DOHH2 (cell line): ENCODE measurements around the gene PEX26.

ENCODE experiments used
- H3F3A ChIP-seq: fragments of 200-600 bp; sonication (generic), shearing (Covaris generic); 2 replicates; pipeline ENCODE4 v1.6.0; 2016; ENCODE audit warnings: antibody characterized with exemption, mild to moderate bottlenecking; ENCODE audit not compliant: control insufficient read depth, insufficient read depth
- H3K27ac ChIP-seq: fragments of 200-600 bp; sonication (generic); 2 replicates; pipeline ENCODE4 v1.5.1; 2014; ENCODE audit warnings: low read depth, mild to moderate bottlenecking, low read length, moderate library complexity
- H3K27me3 ChIP-seq: fragments of 200-600 bp; sonication (generic); 2 replicates; pipeline ENCODE4 v1.6.1; 2014; ENCODE audit warnings: mild to moderate bottlenecking, low read length, mixed read lengths; ENCODE audit not compliant: control insufficient read depth
- H3K36me3 ChIP-seq: fragments of 200-600 bp; sonication (generic); 2 replicates; pipeline ENCODE4 v1.6.1; 2014; ENCODE audit warnings: mild to moderate bottlenecking, low read length, moderate library complexity, mixed read lengths; ENCODE audit not compliant: control insufficient read depth
- H3K4me1 ChIP-seq: fragments of 200-600 bp; sonication (generic); 2 replicates; pipeline ENCODE4 v1.6.1; 2014; ENCODE audit warnings: mild to moderate bottlenecking, low read length, mixed read lengths; ENCODE audit not compliant: control insufficient read depth
- H3K4me2 ChIP-seq: fragments of 200-600 bp; sonication (generic); 2 replicates; pipeline ENCODE4 v1.6.0; 2014; ENCODE audit warnings: mild to moderate bottlenecking, low read length, moderate library complexity
- H3K4me3 ChIP-seq: fragments of 200-600 bp; sonication (generic); 2 replicates; pipeline ENCODE4 v1.5.1; 2014; ENCODE audit warnings: mild to moderate bottlenecking, low read length, mixed read lengths
- H3K79me2 ChIP-seq: fragments of 200-600 bp; sonication (generic); 2 replicates; pipeline ENCODE4 v1.6.1; 2014; ENCODE audit warnings: mild to moderate bottlenecking, low read length, mixed read lengths; ENCODE audit not compliant: control insufficient read depth
- H3K9me2 ChIP-seq: fragments of 200-600 bp; sonication (generic); replicated peaks from 2 replicates; pipeline ENCODE4 v1.6.1; 2014; ENCODE audit warnings: mild to moderate bottlenecking, low read length, mixed read lengths; ENCODE audit not compliant: control insufficient read depth
- H3K9me3 ChIP-seq: fragments of 200-600 bp; sonication (generic); 2 replicates; pipeline ENCODE4 v1.6.1; 2014; ENCODE audit warnings: antibody characterized with exemption, low read length, mixed read lengths; ENCODE audit not compliant: control insufficient read depth, insufficient read depth
- H4K20me1 ChIP-seq: fragments of 200-600 bp; sonication (generic); 2 replicates; pipeline ENCODE4 v1.6.0; 2014; ENCODE audit warnings: low read depth, mild to moderate bottlenecking, antibody characterized with exemption, low read length, moderate library complexity; ENCODE audit not compliant: control insufficient read depth, insufficient read depth
- EZH2phosphoT487 ChIP-seq: fragments of 200-600 bp; sonication (generic); IDR thresholded peaks from 2 replicates; pipeline ENCODE4 v1.6.1; 2017; ENCODE audit warnings: borderline replicate concordance, mild to moderate bottlenecking, antibody characterized with exemption, low read length, moderate library complexity, mixed read lengths
- TF ChIP-seq, protein P1 (sequence below): fragments of 200-600 bp; sonication (generic); IDR thresholded peaks from one replicate; pipeline ENCODE4 v1.5.1; 2014; ENCODE audit warnings: antibody characterized with exemption, mild to moderate bottlenecking, low read depth, low read length; ENCODE audit not compliant: poor library complexity, severe bottlenecking

The PEX26 gene

DNA sequence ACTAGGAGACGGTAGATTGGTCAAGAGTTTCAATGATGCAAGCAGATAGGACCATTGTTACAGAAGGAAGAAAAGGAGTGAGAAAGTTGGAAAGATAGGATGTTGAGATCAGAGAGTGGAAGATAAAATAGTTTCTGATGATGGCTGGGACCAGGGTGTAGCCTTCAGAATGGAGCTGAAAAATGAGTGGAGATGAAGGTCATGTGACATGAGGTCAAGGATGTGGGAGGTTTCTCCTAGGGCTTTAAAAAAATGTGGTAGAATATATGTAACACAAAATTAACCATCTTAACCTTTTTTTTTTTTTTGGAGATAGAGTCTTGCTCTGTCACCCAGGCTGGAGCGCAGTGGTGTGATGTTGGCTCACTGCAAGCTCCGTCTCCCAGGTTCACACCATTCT, 18.3 kb upstream of the PEX26 start:
- no peaks in the 10 kb centered on the region for H3K79me2 ChIP-seq
- no peak overlapping the region for H3K4me2 ChIP-seq
- TF ChIP-seq EZH2phosphoT487 = no peak
- TF ChIP-seq, protein P1, sequence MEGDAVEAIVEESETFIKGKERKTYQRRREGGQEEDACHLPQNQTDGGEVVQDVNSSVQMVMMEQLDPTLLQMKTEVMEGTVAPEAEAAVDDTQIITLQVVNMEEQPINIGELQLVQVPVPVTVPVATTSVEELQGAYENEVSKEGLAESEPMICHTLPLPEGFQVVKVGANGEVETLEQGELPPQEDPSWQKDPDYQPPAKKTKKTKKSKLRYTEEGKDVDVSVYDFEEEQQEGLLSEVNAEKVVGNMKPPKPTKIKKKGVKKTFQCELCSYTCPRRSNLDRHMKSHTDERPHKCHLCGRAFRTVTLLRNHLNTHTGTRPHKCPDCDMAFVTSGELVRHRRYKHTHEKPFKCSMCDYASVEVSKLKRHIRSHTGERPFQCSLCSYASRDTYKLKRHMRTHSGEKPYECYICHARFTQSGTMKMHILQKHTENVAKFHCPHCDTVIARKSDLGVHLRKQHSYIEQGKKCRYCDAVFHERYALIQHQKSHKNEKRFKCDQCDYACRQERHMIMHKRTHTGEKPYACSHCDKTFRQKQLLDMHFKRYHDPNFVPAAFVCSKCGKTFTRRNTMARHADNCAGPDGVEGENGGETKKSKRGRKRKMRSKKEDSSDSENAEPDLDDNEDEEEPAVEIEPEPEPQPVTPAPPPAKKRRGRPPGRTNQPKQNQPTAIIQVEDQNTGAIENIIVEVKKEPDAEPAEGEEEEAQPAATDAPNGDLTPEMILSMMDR = no peak
- no peak overlapping the region for H3K27ac ChIP-seq
- H4K20me1 ChIP-seq = no peaks in the 10 kb centered on the region
- peaks cover 25% of the 10 kb centered on the region for H3K4me1 ChIP-seq
- H3K9me2 ChIP-seq = no peaks in the 10 kb centered on the region
- H3K9me3 ChIP-seq = no peaks in the 10 kb centered on the region
- H3F3A ChIP-seq = no peaks in the 10 kb centered on the region
- no peaks in the 10 kb centered on the region for H3K27me3 ChIP-seq
- no peaks in the 10 kb centered on the region for H3K36me3 ChIP-seq
- H3K4me3 ChIP-seq = no peak overlapping the region

DNA sequence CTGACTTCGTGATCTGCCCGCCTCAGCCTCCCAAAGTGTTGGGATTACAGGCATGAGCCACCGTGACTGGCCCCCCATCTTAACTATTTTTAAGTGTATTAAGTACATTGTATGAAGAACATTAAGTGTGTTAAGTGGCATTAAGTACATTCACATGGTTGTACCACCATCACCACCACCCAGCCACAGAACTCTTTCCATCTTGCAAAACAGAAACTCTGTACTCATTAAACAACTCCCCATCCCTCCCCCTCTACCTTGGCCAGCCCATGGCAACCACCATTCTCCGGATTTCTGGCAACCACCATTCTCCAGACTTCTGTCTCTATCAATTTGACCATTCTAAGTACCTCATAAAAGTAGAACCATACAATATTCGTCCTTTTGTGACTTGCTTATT, 17.8 kb upstream of the PEX26 start:
- H3K27me3 ChIP-seq = no peaks in the 10 kb centered on the region
- H3K9me2 ChIP-seq = no peaks in the 10 kb centered on the region
- no peak overlapping the region for H3K4me3 ChIP-seq
- no peaks in the 10 kb centered on the region for H3K36me3 ChIP-seq
- no peak overlapping the region for H3K4me2 ChIP-seq
- TF ChIP-seq, protein P1 = no peak
- TF ChIP-seq EZH2phosphoT487 = no peak
- no peaks in the 10 kb centered on the region for H4K20me1 ChIP-seq
- H3F3A ChIP-seq = no peaks in the 10 kb centered on the region
- H3K9me3 ChIP-seq = no peaks in the 10 kb centered on the region
- H3K27ac ChIP-seq = no peak overlapping the region
- H3K79me2 ChIP-seq = no peaks in the 10 kb centered on the region
- H3K4me1 ChIP-seq = peaks cover 29% of the 10 kb centered on the region

DNA sequence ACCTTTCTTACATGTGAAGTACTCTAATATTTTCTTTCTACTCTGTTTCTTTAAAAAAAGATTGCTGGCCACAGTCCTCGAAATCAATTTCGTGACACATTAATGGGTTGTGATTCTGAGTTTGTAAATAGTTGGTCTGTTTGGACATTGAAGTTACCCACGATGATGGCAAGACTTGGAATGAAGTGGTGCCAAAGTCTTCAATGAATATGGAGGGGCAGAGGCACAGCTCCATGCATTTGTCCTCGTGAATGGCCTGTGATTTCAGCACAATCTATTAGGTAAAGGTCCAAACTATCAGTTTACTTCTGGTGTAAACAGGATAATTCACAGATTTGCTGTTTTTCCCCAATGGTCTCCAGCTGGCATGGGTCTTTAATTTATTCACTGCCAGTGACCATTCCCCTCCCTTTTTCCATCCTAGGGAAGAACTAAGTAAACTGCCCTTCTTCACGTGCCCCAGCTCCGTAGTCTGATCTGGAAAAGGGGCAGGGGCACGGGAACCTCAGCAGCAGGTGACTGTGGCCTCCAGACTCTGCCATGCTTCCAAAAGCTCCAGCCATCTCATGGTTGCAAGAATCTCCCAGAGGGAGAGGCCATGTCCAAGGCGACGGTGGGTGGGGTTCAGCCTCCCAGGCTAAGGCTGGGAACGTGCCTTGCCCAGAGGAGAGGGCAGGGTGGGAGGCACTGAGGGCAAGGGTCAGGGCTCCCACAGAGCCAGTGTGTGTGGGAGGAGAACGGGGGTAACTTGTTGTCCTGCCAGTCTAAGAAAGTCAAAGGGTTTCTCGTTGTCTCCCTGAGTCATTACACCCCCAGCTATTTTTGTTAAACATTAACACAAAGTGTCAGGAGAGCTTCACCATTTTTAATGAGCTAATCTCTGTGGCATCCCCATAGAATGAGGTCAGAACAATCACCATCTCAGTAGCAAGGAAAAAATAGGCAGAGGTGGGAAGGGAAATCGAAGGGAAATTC, 16.9 kb upstream of the PEX26 start:
- Histone ChIP-seq H3K27ac (no peak overlapping the region), H3K9me3 (no peaks in the 10 kb centered on the region), H3F3A (peaks cover 2% of the 10 kb centered on the region; the same call in 1 of the 2 replicates), H3K36me3 (peaks cover 5% of the 10 kb centered on the region; the same call in 1 of the 2 replicates), H3K4me2 (no peak overlapping the region), H3K79me2 (no peaks in the 10 kb centered on the region), H3K4me1 (peaks cover 36% of the 10 kb centered on the region), H4K20me1 (no peaks in the 10 kb centered on the region), H3K9me2 (no peaks in the 10 kb centered on the region), H3K4me3 (no peak overlapping the region), H3K27me3 (no peaks in the 10 kb centered on the region)
- TF ChIP-seq EZH2phosphoT487 = no peak
- TF ChIP-seq, protein P1 = no peak
